HepG2 (cell line): Measurements from ENCODE around the gene CHST12. TPM values are rescaled to one million over a fixed set of nuclear protein-coding genes. Genes with fewer than 3 reads are reported as not detected.
A peak's percentile ranks its signal among the peaks of the same experiment; 100 is the strongest.

ENCODE experiments used
- AKAP8 ChIP-seq: sonication (generic); formaldehyde crosslinking; IDR thresholded peaks from 2 replicates; pipeline ENCODE4 v1.5.1; 2020; ENCODE audit warnings: mild to moderate bottlenecking, missing genetic modification reagents
- CREB3 ChIP-seq: sonication (generic); formaldehyde crosslinking; IDR thresholded peaks from 2 replicates; pipeline ENCODE4 v1.5.0; 2020; ENCODE audit warnings: missing genetic modification reagents
- MXD1 ChIP-seq: sonication (generic); formaldehyde crosslinking; IDR thresholded peaks from 2 replicates; pipeline ENCODE4 v1.4.0; 2020; ENCODE audit warnings: mild to moderate bottlenecking, missing genetic modification reagents
- MYC ChIP-seq: sonication (generic); formaldehyde crosslinking; IDR thresholded peaks from 2 replicates; pipeline ENCODE4 v1.9.0; 2021; ENCODE audit warnings: missing genetic modification reagents, borderline replicate concordance
- NKX3-1 ChIP-seq: sonication (generic); formaldehyde crosslinking; IDR thresholded peaks from 2 replicates; pipeline ENCODE4 v1.5.0; 2020; ENCODE audit warnings: missing genetic modification reagents
- RFXANK ChIP-seq: IDR thresholded peaks from 2 replicates; pipeline ENCODE4 v1.6.1; 2016
- SMAD9 ChIP-seq: sonication (generic); formaldehyde crosslinking; IDR thresholded peaks from 2 replicates; pipeline ENCODE4 v1.5.1; 2020; ENCODE audit warnings: mild to moderate bottlenecking, missing genetic modification reagents
- SNAI1 ChIP-seq: sonication (generic); formaldehyde crosslinking; IDR thresholded peaks from 2 replicates; pipeline ENCODE4 v1.5.0; 2020; ENCODE audit warnings: mild to moderate bottlenecking, missing genetic modification reagents, borderline replicate concordance
- STAT5B ChIP-seq: sonication (generic); formaldehyde crosslinking; IDR thresholded peaks from 2 replicates; pipeline ENCODE4 v1.4.0; 2020; ENCODE audit warnings: missing genetic modification reagents
- TFAP4 ChIP-seq: sonication (generic); IDR thresholded peaks from 2 replicates; pipeline ENCODE4 v1.6.1; 2016; ENCODE audit warnings: low read depth, borderline replicate concordance
- ZBTB14 ChIP-seq: sonication (generic); formaldehyde crosslinking; IDR thresholded peaks from 2 replicates; pipeline ENCODE4 v1.4.0; 2020; ENCODE audit warnings: missing genetic modification reagents
- ZNF20 ChIP-seq: sonication (generic); formaldehyde crosslinking; IDR thresholded peaks from 2 replicates; pipeline ENCODE4 v1.4.0; 2020; ENCODE audit warnings: mild to moderate bottlenecking, moderate library complexity, missing genetic modification reagents
- ZNF263 ChIP-seq: sonication (generic); formaldehyde crosslinking; IDR thresholded peaks from 2 replicates; pipeline ENCODE4 v1.4.0; 2020; ENCODE audit warnings: missing genetic modification reagents
- ZNF407 ChIP-seq: sonication (generic); formaldehyde crosslinking; IDR thresholded peaks from one replicate; pipeline ENCODE4 v1.5.1; 2020; ENCODE audit warnings: mild to moderate bottlenecking, missing genetic modification reagents; ENCODE audit errors: not compliant biosample characterization
- ZNF510 ChIP-seq: sonication (generic); formaldehyde crosslinking; IDR thresholded peaks from 2 replicates; pipeline ENCODE4 v1.4.0; 2020; ENCODE audit warnings: low read depth, mild to moderate bottlenecking, missing genetic modification reagents
- ZNF841 ChIP-seq: sonication (generic); formaldehyde crosslinking; IDR thresholded peaks from 2 replicates; pipeline ENCODE4 v1.8.1; 2023; ENCODE audit warnings: missing genetic modification reagents, borderline replicate concordance
- polyA plus RNA-seq, 8 experiments: library from polyadenylated mRNA; depleted of rRNA in 3 of 8; stranded (reverse) in 7 of 8; unstranded in 1 of 8; fragments of >200 nt; fragmentation: Illumina TruSeq in 4 of 8; extraction: Trizol in 4 of 8; gene quantifications; 2 replicates each; pipeline versions ENCODE4 v1.2.1 to v1.2.3, GENCODE V29; 2011 to 2016; ENCODE audit warnings: low read depth in 4 of 8, missing spikeins in 1 of 8, mixed read lengths in 1 of 8; ENCODE audit not compliant: insufficient read depth in 1 of 8
- total RNA-seq, 5 experiments: library from RNA; depleted of rRNA; stranded (reverse); fragments of >200 nt; fragmentation: Illumina TruSeq; extraction: Trizol; gene quantifications; 2 replicates each; pipeline ENCODE4 v1.2.3, GENCODE V29; 2016; ENCODE audit warnings: low read depth in 1 of 5

CHST12 gene
- total and polyA plus RNA-seq, 2 of the 13 experiments (the other 11 are each of a cell fraction or from before 2014, with no cell fraction given), result 6.4 to 15.8 TPM

GRCh38 chr7:2474813-2475677, 71.6 kb downstream of the CHST12 start (continued):
- TF ChIP-seq ZBTB14 (CRISPR knock-in tag) (no peak), CREB3 (CRISPR knock-in tag) (no peak), RFXANK (CRISPR knock-in tag) (no peak), MYC (CRISPR knock-in tag) (peak; percentile 65; the same call in 1 of the 2 replicates), SNAI1 (CRISPR knock-in tag) (no peak), ZNF20 (CRISPR knock-in tag) (no peak), AKAP8 (CRISPR knock-in tag) (peak; percentile 55; the same call in 1 of the 2 replicates), ZNF407 (CRISPR knock-in tag) (no peak), NKX3-1 (CRISPR knock-in tag) (no peak), STAT5B (CRISPR knock-in tag) (no peak), SMAD9 (CRISPR knock-in tag) (no peak), ZNF263 (CRISPR knock-in tag) (peak; percentile 73), ZNF841 (CRISPR knock-in tag) (no peak), ZNF510 (CRISPR knock-in tag) (no peak), TFAP4 (peak; percentile 56; the same call in 1 of the 2 replicates), MXD1 (CRISPR knock-in tag) (peak; percentile 31; the same call in 1 of the 2 replicates)
